ENCODE results near the gene HTR1D.

Gene HTR1D

DNA sequence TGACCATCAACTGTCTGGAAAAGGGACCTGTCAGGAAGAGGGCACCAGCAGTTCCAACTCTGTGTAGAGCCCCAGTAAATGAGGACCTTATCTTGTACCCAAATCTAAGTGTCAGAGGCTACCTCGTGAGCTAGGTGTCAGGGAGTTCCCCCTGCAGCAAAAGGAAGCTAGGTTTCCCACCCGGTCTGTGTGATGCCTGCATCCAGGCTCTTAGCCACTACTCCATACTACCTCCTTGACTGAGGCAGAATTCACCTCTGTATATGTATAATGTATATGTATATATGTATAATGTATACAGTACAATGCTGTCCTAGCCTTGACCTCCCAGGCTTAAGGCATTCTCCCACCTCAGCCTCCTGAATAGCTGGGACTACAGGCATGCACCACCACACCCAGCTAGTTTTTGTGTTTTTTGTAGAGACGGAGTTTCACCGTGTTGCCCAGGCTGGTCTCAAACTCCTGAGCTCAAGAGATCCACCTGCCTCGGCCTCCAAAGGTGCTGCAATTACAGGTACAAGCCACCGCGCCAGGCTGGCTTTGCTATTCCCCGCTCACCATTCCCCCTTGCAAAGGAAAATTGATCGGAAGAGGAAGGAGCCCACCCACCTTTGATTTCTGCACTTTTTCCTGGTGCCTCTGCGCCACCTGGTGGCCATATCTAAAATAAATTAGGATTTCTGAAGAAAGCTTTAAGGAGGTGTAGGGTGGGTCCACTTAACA is 32.9 kb downstream of the HTR1D start:
- DNase-seq (ENCODE audit: low read depth): no peak

DNA sequence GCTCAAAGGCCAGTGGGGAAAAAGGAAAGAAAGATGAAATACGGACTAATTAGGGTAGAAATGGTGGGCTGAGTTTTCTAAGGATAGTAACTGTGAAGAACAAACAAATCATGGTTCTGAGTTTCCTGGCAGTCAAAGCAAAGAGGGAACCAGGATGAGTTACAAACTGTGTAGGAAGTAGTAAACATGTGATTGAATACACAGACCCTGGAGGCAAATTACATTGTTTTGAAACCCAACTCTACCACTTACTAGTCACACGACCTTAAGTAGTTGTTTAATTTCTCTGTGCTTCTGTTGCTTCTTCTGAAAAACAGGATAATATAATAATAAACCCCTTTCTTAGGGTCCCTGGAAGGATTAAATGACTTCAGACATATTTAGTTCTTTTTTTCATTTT is 37.4 kb downstream of the HTR1D start:
- no peak for DNase-seq (ENCODE audit: low read depth)

DNA sequence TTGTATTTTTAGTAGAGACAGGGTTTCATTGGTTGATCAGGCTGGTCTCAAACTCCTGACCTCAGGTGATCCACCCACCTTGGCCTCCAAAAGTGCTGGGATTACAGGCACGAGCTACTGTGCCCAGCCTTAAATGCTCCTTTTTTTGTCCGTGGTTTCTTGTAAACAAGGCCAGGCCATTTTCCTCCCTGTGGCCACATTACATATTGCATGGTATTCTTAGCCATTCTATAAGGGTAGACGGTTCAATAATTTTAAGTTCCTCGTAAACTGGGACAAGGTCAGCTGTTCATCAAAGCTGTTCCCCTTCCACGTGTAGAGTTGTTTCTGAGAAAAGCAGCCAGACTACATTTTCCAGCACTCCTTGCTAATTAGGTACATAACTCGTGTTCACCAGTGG is 38.4 kb downstream of the HTR1D start:
- DNase-seq (ENCODE audit: low read depth): no peak

DNA sequence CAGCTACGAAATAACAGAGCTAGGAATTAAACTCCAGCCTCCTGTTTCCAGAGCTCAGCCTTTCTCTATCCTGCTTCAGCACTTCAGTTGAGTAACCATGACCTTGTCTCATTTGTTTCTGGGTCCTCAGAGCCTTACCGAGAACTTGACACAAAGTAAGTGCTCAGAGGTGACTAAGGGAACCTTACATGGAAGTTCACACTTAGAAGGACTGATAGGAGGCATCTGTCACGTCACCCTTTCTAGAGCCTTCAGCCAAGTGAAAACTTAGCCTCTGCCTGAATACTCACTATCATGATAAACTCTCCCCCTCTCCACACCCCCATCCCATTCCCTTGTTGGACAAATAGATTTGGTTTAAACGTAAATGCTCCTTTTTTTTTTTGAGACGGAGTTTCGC is 38.9 kb downstream of the HTR1D start:
- DNase-seq (ENCODE audit: low read depth): no peak

DNA sequence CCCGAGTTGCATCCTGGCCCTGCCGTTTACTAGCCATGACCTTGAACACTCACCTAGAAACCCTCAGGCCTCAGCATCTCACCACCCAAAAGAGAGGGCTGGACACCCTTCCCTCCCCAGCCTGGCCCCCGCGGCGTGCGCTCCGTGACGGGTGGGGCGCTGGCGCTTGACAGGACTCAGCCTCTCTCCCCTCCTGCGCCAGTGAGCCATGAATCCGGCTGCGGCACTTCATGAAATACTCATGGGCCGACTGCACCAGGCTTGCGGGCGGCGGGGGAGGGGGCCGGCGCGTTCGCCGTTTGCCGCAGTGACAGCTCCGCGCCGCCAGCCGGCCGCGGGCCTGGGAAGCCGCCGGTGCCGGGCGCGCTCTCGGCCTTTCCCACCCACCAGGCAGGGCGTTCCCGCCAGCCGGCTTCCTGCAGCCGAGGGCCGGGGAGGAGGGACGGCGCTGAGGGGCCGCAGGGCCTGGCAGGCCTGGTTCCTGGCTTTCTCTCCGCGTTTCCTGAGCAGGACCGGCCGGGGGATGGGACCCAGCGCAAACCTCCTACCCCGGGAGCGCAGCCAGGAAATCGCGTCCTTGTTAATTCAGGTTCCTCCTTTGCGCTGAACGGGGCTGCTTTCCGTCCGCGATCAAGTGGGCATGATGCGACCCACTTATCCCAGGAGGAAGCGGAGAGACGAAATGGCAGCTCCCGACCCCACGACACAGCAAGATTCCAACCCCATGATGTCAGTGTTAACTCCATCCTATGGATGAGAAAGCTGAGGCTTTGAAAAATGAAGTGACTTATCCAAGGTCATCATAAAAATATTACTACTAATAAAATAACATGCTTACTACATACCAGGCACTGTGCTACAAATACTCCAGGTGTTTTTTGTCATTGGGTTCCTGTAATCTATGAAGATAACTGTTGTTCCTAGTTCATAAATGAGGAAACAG is 39.6 kb downstream of the HTR1D start:
- peak; percentile 27 for DNase-seq (ENCODE audit: low read depth)

DNA sequence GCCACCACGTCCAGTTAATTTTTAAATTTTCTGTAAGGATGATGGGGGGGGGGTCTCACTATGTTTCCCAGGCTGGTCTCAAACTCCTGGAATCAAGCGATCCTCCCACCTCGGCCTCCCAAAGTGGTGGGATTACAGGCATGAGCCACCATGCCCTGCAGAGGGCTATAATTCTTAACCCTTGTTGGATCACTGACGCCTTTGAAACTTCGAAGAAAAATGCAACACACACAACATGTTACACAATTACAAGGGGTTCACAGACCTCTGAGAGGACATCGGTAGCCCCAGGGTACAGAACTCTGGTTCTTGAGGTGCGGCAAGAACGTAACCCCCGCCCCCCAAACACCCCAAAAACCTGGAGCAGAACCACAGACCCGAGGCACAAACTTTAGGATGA is 40.3 kb downstream of the HTR1D start:
- DNase-seq (ENCODE audit: low read depth): no peak

DNA sequence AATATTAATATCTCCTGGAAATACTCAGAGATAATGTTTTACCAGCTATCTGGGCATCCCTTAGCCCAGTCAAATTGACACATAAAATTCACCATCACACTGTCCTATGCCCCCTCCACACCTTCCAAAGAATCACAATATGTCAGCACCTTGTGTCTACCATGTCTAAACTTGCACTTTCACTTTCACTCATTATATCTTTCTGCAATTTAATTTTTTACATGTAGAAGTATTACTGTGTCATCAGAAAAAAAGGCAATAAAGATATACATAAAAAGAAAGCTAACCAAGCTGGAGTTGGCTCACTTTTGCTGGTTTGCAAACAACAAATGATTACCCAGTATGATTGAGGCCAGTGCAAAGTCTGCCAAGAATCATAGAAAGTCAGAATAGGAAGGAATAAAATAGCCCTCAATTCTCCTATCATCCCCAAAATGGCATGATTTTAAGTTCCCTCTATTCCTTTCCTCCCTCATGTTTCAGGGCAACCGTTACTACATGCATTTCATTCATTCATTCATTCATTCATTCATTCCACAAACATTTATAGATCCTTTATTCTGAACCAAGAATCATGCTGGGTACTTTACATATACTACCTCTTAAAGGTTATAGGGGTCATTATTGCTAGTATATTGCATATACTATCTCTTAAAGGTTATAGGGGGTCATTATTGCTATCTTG is 42.7 kb downstream of the HTR1D start:
- DNase-seq (ENCODE audit: low read depth): no peak

DNA sequence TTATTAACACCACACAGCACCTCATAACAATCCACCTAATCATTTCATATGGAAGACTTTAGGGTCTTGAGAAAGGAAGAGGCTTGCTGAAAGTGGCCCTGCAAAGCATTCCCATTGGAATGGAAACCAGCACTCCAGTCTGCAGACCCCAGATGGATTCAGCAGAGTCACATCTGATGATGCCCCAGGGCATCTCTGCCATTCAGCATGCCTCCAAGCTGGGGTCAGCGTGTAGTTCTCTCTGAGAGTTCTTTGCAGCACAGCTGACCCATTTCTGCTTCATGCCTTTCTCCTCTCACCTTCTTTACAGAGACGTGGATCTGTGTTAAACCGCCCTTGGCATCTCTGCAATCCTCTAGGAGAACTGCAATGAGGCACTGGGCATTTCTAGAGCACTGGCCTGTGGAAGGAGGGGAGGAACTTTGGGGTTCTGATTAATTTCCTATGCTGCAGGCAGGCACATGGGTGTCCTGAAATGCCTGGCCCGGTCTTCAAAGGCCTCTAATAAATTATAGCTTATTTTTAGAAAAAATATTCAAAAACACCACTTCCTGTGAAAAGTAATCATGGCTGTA is 46.0 kb downstream of the HTR1D start:
- no peak for DNase-seq (ENCODE audit: low read depth)

DNA sequence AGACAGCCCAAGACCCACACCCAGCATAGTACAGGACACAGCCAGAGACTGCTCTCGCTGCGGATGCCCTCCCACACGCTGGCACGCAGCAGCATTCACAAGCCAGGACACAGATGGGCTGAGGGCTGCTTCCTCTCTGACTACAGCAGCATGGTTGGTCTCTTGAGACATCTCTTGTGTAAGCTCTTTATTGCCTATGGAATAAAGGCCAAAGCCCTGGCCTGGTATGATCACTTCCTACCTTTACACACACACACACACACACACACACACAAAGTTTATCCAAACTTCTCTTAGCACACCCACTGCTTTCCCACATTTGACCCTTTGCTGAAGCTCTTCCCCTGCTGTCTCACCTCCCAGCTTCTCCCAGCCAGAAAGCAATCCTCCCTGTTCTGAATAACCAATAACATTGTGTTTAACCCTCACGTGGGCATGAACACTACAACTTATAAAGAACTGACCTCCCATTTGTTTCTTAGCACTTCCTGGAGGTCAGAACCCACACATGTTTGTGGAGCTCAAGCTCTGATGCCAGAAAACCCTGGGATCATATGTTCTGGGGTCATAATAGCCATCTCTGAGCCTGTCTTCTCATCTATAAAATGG is 47.5 kb downstream of the HTR1D start:
- no peak for DNase-seq (ENCODE audit: low read depth)

DNA sequence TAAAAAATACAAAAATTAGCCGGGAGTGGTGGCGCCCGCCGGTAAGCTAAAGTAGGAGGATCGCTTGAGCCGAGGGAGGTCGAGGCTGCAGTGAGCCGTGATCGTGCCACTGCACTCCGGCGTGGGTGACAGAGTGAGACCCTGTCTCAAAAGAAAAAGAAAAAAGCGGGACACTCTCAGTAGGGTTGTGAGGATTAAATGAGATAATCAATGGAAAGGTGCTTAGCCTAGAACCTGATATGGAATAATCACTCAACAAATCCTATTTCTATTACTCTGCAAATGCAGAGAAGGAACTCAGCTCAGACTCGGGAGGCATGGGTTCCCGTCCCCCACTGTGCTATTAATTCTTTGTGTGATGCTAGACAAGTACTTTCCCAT is 48.1 kb downstream of the HTR1D start:
- DNase-seq (ENCODE audit: low read depth): no peak

DNA sequence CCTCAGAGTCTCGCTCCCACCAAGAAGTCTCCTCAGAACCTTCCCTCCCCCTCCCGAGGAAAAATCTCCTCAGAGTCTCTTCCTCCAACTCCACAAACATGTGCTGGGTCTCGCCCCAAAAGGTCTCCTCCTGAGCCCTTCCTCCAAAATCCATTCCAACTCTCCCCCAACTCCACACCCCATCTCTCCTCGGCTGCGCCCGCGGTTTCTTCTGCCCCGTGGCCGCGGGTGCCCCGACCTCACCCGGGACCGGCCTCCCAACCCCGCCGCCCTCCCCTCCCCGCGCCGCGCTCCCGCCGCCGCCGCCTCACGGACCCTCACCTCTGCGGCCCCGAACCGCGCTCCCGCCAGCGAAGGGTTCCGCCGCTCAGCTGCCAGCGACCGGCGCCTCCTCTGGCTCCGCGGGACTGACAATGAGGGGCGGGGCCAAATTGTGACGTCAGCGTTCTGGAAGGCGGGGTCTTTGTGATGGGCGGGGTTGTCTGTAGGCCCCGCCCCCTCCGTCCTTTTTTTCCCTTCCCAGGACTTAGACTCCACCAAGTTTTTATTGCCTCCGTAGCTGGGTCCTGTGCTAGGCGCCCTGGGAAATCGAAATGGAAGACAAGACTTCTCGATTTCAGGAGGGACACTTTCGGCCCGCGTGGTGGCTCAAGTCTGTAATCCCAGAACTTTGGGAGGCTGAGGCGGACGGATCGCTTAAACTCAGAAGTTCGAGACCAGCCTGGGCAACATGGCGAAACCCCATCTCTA is 48.7 kb downstream of the HTR1D start, which contains the start of gene LUZP1:
LUZP1 (minus strand) TSS at position 412 of the 750 bp plus-strand sequence.
- peak; percentile 82 for DNase-seq (ENCODE audit: low read depth)

DNA sequence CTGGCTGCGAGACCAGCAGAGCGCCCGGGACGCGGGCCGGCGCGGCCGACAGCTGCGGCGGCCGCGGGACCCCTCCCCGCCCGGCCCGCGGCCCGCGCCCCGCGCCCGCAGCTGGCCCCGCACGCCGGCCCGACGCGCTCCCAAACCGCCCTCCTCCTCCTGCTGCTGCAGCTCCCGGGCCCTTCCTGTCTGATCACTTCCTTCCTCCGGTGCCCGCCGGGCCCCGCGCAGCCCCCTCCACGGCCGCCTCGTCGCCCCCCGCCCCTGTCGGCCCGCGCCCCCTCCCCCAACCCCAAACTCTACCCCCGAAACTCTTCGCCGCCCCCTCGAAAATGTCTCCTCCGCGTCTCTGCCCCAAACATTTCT is 49.2 kb downstream of the HTR1D start:
- DNase-seq (ENCODE audit: low read depth): no peak

DNA sequence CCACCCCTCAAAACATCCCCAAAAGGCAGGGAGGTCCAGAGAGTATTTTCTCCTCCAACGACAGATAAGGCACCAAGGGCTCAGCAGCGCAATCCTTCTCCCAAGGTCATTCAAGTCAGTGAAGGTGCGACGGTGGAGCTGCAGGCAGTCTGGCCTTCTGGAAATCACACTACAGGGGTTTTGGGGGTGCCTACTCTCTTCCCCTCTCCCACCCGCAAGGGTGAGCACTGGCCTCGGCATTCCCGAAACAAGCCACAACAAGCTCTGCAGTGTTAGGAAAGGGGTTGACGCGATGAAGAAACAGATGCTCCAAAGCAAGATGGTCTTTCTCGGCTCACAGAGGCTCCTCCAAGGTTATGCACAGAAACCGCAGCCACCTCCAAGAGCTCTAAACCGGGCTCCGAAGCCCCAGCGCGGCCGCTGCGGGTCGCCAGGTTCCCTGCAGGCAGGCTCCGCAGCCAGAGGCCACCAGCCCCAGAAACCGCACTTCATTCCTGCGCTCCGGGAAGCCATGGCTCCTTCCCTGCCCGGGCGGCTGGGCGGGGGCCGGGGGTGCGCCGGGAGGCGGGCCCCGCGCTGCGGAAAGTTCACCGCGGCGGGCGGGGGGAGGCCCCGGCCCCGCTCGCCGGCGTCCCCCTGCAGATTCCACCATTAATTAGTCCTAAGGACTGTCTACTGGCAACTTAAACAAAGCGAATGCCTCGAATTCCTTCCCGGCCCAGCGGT is 49.8 kb downstream of the HTR1D start:
- no peak for DNase-seq (ENCODE audit: low read depth)

DNA sequence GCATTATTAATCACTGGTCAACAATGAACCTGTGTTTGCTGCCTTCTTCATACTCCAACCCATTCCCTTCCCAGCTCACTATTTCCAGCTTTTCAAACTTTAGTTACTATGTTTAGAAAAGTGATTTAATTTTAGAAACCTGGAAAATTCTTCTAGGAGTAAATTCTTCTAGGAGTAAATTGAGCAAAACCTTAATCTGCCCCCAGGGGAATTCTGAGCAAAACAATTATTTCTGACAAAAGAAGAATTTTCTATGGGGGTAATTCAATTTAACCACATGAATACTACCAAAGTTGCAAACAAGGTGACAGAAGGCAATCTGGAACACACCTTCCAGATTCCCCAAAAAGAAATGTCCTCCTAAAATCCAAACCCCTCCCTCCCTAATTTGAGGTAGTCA is 50.4 kb downstream of the HTR1D start:
- no peak for DNase-seq (ENCODE audit: low read depth)

DNA sequence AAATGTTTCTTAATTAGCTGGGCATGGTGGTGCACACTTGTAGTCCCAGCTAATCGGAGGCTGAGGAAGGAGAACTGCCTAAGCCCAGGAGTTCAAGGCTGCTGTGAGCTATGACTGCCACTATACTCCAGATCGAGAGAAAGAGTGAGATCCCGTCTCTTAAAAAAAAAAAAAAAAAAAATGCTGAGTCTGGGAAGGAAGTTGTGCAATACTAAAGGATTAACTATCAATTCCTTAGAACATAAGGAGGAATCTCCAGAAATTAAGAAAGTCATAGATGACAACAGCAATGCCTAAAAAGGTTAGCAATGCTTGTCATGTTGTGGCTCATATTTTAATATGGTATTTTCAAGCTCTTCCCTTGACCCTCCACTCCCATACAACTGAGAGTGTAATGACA is 53.9 kb downstream of the HTR1D start:
- no peak for DNase-seq (ENCODE audit: low read depth)

DNA sequence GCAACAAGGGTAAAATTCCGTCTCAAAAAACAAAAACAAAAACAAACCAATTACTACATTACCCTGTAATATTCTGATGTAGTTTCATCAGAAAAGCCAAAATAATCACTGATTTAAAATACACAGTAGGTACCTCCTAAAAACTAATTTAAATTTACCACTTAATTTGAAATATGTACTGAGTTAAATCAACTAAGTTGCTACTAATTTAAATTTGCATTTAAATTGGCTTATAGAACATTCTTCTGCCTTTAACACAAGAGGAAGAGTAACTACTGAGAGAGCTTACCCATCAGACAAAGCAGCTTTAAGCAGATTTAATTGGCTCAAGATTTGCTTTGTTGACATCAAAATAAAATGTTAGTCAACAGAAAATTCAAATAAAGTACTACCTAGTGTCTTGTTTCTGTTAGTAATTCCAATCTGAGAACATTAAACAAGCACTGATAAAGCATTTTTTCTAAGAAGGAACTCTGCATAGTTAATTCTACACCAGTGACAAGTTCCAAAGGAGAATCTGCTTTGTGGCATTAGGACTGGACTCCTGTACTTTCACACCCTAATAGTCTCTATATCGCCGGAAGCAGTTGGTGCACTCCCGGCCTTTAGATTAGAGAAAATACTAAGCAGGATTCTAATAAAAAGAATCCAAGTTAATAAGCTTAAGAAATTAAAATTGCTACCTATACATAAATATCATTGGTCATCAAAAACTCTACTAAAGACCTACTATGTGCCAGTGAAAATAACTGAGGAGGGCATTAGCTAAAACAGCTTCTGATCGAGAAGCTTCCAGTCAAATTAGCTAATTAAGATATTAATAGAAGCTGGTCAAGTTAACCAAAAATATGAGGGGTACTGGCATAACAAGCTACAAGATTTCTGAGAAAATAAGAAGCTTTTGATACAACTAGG is 57.1 kb downstream of the HTR1D start:
- DNase-seq (ENCODE audit: low read depth): no peak

DNA sequence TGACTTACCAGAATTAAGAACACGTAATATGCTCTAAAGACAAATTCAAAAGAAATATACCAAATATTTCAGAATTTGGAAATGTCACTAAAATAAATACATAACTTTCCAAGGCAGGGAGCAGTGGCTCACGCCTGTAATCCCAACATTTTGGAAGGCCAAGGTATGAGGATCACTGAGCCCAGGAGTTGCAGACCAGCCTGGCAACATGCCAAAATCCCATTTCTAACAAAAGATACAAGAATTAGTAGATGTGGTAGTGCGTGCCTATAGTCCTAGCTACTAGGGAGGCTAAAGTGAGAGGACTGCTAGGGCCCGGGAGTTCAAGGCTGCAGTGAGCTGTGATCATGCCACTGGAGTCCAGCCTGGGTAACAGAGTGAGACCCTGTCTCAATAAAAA is 60.4 kb downstream of the HTR1D start:
- no peak for DNase-seq (ENCODE audit: low read depth)

DNA sequence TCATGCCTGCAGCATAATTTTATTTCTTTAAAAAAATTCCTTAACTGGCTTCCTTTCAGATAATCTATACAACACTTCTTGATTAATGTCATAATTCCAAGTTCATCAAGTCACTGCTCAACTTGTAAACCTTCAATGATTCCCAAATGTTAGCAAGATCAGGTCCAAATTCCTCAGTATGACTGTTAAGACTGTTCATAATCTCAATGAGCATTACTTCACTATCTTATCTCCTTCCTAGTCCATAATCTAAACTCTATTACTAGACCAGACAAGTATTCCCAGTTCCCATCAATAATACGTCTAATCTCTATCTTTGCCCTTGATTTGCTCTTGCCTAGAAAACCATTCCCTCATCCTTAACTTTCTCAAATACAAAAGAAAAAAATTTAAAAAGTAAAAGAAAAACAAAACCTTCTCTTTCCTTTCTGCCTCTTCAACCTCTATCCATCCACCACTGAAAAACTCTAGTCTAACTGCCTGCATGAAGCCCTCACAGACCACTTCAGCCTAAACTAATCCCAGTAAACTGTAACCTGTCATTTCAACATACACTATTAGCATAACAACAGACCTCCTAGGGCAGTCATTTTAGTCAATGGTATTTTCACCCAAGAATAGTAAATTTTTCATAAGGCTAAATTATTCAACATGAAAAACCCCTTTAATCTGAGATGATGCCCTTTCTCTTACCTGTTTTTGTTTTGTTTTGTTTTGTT is 64.2 kb downstream of the HTR1D start:
- no peak for DNase-seq (ENCODE audit: low read depth)

DNA sequence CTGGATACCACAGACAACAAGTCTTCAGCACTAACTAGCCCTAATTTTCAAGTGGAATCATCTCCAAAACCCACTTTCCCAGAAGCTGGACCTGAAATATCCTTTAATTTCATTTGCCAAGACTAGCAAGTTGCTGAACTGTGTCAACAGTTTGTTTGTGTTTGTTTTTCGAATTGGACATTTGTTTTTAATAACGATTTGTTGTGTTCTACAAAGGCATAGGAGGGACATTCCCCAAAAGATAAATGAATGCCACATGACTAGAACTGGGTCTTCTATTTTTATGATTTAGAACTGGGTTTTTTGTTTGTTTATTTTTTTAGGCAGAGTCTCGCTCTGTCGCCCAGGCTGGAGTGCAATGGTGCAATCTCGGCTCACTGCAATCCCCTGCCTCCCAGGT is 66.6 kb downstream of the HTR1D start:
- no peak for DNase-seq (ENCODE audit: low read depth)

Data from stimulated activated CD4-positive, alpha-beta T cell treated with anti-CD3 and anti-CD28 coated beads, Interleukin-2, amount 100 ng/mL, for 4 hours (primary cell).